H7 (cell line): Measurements from ENCODE around the gene TTC16. TPM values are rescaled to one million over a fixed set of nuclear protein-coding genes. Genes with fewer than 3 reads are reported as not detected.
A peak's percentile ranks its signal among the peaks of the same experiment; 100 is the strongest.

Source experiments
- DNase-seq: peaks from one replicate; pipeline ENCODE4 v3.0.0; 2012
- H3K27me3 ChIP-seq: 2 replicates; pipeline ENCODE4 v1.6.0; 2011; ENCODE audit warnings: mild to moderate bottlenecking, low read length; ENCODE audit not compliant: control insufficient read depth, insufficient read depth
- H3K36me3 ChIP-seq: replicated peaks from 2 replicates; pipeline ENCODE4 v1.5.1; 2011; ENCODE audit warnings: low read length; ENCODE audit not compliant: control insufficient read depth, insufficient read depth
- H3K4me3 ChIP-seq: 2 replicates; pipeline ENCODE4 v1.5.1; 2011; ENCODE audit warnings: low read depth, mild to moderate bottlenecking, control low read depth, low read length, moderate library complexity; ENCODE audit not compliant: insufficient read depth
- total RNA-seq: library from RNA; depleted of rRNA; stranded (reverse); fragments of >200 nt; shearing (Covaris generic); gene quantifications from 2 replicates; pipeline ENCODE4 v1.2.3, GENCODE V29; 2014

Gene TTC16
- total RNA-seq, 1 experiment from 2014 or later = not detected

- DNase-seq = no peak
- Histone ChIP-seq H3K36me3 (no peaks in the 10 kb centered on the region), H3K27me3 (no peaks in the 10 kb centered on the region), H3K4me3 (no peak overlapping the region)
These were observed 6.3 kb downstream of the TTC16 start for GRCh38 chr9:127722055-127722745.

GRCh38 chr9:127723013-127723412 lies 7.1 kb downstream of the TTC16 start:
- Histone ChIP-seq H3K4me3 (no peak overlapping the region), H3K27me3 (no peaks in the 10 kb centered on the region), H3K36me3 (no peaks in the 10 kb centered on the region)
- no peak for DNase-seq

GRCh38 chr9:127723444-127723843 lies 7.6 kb downstream of the TTC16 start:
- Histone ChIP-seq H3K27me3 (no peaks in the 10 kb centered on the region), H3K4me3 (no peak overlapping the region), H3K36me3 (no peaks in the 10 kb centered on the region)
- DNase-seq = no peak

GRCh38 chr9:127724012-127724411 lies 8.1 kb downstream of the TTC16 start:
- Histone ChIP-seq H3K4me3 (no peak overlapping the region), H3K27me3 (no peaks in the 10 kb centered on the region), H3K36me3 (no peaks in the 10 kb centered on the region)
- peak; percentile 77 for DNase-seq

- H3K27me3 ChIP-seq = no peaks in the 10 kb centered on the region
These were observed 11.0 kb downstream of the TTC16 start for GRCh38 chr9:127726871-127727270.

GRCh38 chr9:127728808-127729207 lies 12.9 kb downstream of the TTC16 start:
- DNase-seq = no peak
- Histone ChIP-seq H3K4me3 (no peak overlapping the region), H3K27me3 (no peaks in the 10 kb centered on the region), H3K36me3 (no peaks in the 10 kb centered on the region)

More at GRCh38 chr9:127726871-127727270, 11.0 kb downstream of the TTC16 start:
- no peak for DNase-seq
- Histone ChIP-seq H3K4me3 (no peak overlapping the region), H3K36me3 (no peaks in the 10 kb centered on the region)

- Histone ChIP-seq H3K4me3 (no peak overlapping the region), H3K27me3 (no peaks in the 10 kb centered on the region), H3K36me3 (no peaks in the 10 kb centered on the region)
- peak; percentile 58 for DNase-seq
These were observed 13.8 kb downstream of the TTC16 start for GRCh38 chr9:127729522-127730256.

GRCh38 chr9:127730262-127730661 lies 14.4 kb downstream of the TTC16 start:
- H3K4me3 ChIP-seq = no peak overlapping the region
- no peaks in the 10 kb centered on the region for H3K36me3 ChIP-seq
- no peaks in the 10 kb centered on the region for H3K27me3 ChIP-seq
- no peak for DNase-seq

GRCh38 chr9:127730799-127731410 lies 15.0 kb downstream of the TTC16 start:
- Histone ChIP-seq H3K36me3 (no peaks in the 10 kb centered on the region), H3K27me3 (no peaks in the 10 kb centered on the region), H3K4me3 (no peak overlapping the region)
- no peak for DNase-seq

- Histone ChIP-seq H3K36me3 (no peaks in the 10 kb centered on the region), H3K27me3 (no peaks in the 10 kb centered on the region), H3K4me3 (no peak overlapping the region)
- DNase-seq = no peak
These were observed 16.1 kb downstream of the TTC16 start for GRCh38 chr9:127731938-127732337.

GRCh38 chr9:127732444-127732843 lies 16.6 kb downstream of the TTC16 start:
- no peaks in the 10 kb centered on the region for H3K36me3 ChIP-seq
- H3K4me3 ChIP-seq = no peak overlapping the region
- no peaks in the 10 kb centered on the region; the same call in 1 of the 2 replicates for H3K27me3 ChIP-seq
- DNase-seq = no peak

- H3K27me3 ChIP-seq = no peaks in the 10 kb centered on the region; the same call in 1 of the 2 replicates
- DNase-seq = no peak
These were observed 17.7 kb downstream of the TTC16 start for GRCh38 chr9:127733614-127734013.

GRCh38 chr9:127734247-127734746 lies 18.4 kb downstream of the TTC16 start:
- DNase-seq = no peak

More at GRCh38 chr9:127733614-127734013, 17.7 kb downstream of the TTC16 start:
- H3K36me3 ChIP-seq = no peaks in the 10 kb centered on the region
- H3K4me3 ChIP-seq = no peak overlapping the region

GRCh38 chr9:127734747-127735529 lies 19.1 kb downstream of the TTC16 start, which contains the start of gene TOR2A:
TSS of gene TOR2A (minus strand) at chr9:127735294. CDS start at chr9:127735270, 24 bp downstream.
- no peaks in the 10 kb centered on the region for H3K36me3 ChIP-seq
- H3K4me3 ChIP-seq = peak within 1 kb of the TSS; percentile 65
- peaks cover under 1% of the 10 kb centered on the region; the same call in 1 of the 2 replicates for H3K27me3 ChIP-seq
- DNase-seq = peak; percentile 98

More at GRCh38 chr9:127734247-127734746, 18.4 kb downstream of the TTC16 start:
- H3K27me3 ChIP-seq = no peaks in the 10 kb centered on the region; the same call in 1 of the 2 replicates
- H3K4me3 ChIP-seq = 0 out of 2 replicates have a peak overlapping the region, but pooled peaks have one; percentile 65
- no peaks in the 10 kb centered on the region for H3K36me3 ChIP-seq
